ENCODE results near the gene LRG1. TPM values are rescaled to one million over a fixed set of nuclear protein-coding genes. Genes with fewer than 3 reads are reported as not detected.

LRG1 gene
- total and polyA plus RNA-seq, 2 of the 13 experiments (the other 11 are each of a cell fraction or from before 2014, with no cell fraction given) = 12.0 to 39.3 TPM

- no peak for TF ChIP-seq ZNF609 (CRISPR knock-in tag; IDR thresholded peaks at IDR 0.05; ENCODE audit: borderline replicate concordance)
- no peak for TF ChIP-seq RFX1 (IDR thresholded peaks at IDR 0.05)
- no peak for TF ChIP-seq GPN1 (CRISPR knock-in tag; IDR thresholded peaks at IDR 0.05; ENCODE audit: borderline replicate concordance)
These were observed 45.0 kb upstream of the LRG1 start (continued) for GRCh38 chr19:4584670-4585460.

GRCh38 chr19:4583961-4584669 is 44.3 kb upstream of the LRG1 start:
- peak; percentile 97 for DNase-seq (ENCODE audit: low spot score)
- ChIA-PET POLR2A (interaction anchor here (1.4 to 2.4 kb wide), 2 partner anchors 37 to 39 kb away, joined by 3 to 9 read pairs; no protein-coding TSS in a partner anchor), CTCF (ENCODE audit: low intra/inter-chr PET ratio, low total read pairs) (no interaction called here)
- WGBS (ENCODE audit: low lambda C conversion rate) = no CpG with 5 or more reads among the region's 49 CpGs
- Histone ChIP-seq H2AFZ (ENCODE audit: low read length) (no peak overlapping the region), H3K4me3 (replicated peaks in 1 of 3; ENCODE audit: insufficient read depth in 1 of 3, low read depth in 2 of 3, low read length in 3 of 3) (peak overlapping the region; percentile 68 to 85 (median 68)), H3K79me2 (ENCODE audit: insufficient read depth, low read length) (peaks cover 21% of the 10 kb centered on the region), H3K9me3 (ENCODE audit: low read length) (no peaks in the 10 kb centered on the region), H3K36me3 (replicated peaks in 1 of 2; ENCODE audit: control insufficient read depth in 1 of 2, insufficient read depth in 2 of 2, low read length in 2 of 2) (peaks cover 0 to under 1% of the 10 kb centered on the region in 2 experiments; a peak in 1 of 5 replicates), H3K27me3 (ENCODE audit: control insufficient read depth in 1 of 2, insufficient read depth in 2 of 2, low read length in 2 of 2) (no peaks in the 10 kb centered on the region), H3K4me1 (ENCODE audit: insufficient read depth, low read length) (peaks cover 82% of the 10 kb centered on the region), H3K4me2 (ENCODE audit: low read depth, low read length) (peak overlapping the region; percentile 85), H4K20me1 (ENCODE audit: insufficient read depth, low read length) (peaks cover 11% of the 10 kb centered on the region; the same call in 1 of the 2 replicates), H3K9ac (ENCODE audit: insufficient read depth, low read depth, low read length) (peak overlapping the region; percentile 70), H3K27ac (ENCODE audit: extremely low read length, insufficient read depth, low read length) (peak overlapping the region; percentile 97)
- intact Hi-C loops (cut with micrococcal nuclease; ENCODE audit: unreplicated experiment) (no loop called here), in situ Hi-C loops (cut with HindIII; ENCODE audit: extremely low pct_ligation_motif_present, low pct_unique_long_range_greater_than_20kb) (no loop called here)
- FAIRE-seq = peak; percentile 96
- ATAC-seq = peak; percentile 89
- no TSS peak for BruUV-seq (replicated peaks)
- TF ChIP-seq TOPORS (CRISPR knock-in tag; IDR thresholded peaks at IDR 0.05) = no peak
- TF ChIP-seq FOXJ3 (CRISPR knock-in tag; IDR thresholded peaks at IDR 0.05; ENCODE audit: borderline replicate concordance) = peak; percentile 45; the same call in 1 of the 2 replicates
- no peak for TF ChIP-seq ATRX (CRISPR knock-in tag; IDR thresholded peaks at IDR 0.05; ENCODE audit: borderline replicate concordance)
- TF ChIP-seq ZNF468 (CRISPR knock-in tag; IDR thresholded peaks at IDR 0.05) = 0 out of 2 replicates have a peak, but pooled peaks have one; percentile 26
- no peak for TF ChIP-seq SIX1 (CRISPR knock-in tag; IDR thresholded peaks at IDR 0.05; ENCODE audit: borderline replicate concordance)
- TF ChIP-seq MED1 (CRISPR knock-in tag; IDR thresholded peaks at IDR 0.05) = peak; percentile 89
- no peak for TF ChIP-seq XBP1 (CRISPR knock-in tag; IDR thresholded peaks at IDR 0.05)
- TF ChIP-seq RARG (CRISPR knock-in tag; IDR thresholded peaks at IDR 0.05; ENCODE audit: low read depth) = no peak
- no peak for TF ChIP-seq BORCS8-MEF2B (CRISPR knock-in tag; IDR thresholded peaks at IDR 0.05)
- peak; percentile 24 for TF ChIP-seq RBM39 (IDR thresholded peaks at IDR 0.05; ENCODE audit: low read depth, low read length, poor library complexity, severe bottlenecking)
- TF ChIP-seq ZNF562 (CRISPR knock-in tag; IDR thresholded peaks at IDR 0.05; ENCODE audit: borderline replicate concordance) = no peak
- peak; percentile 85 for TF ChIP-seq PITX1 (CRISPR knock-in tag; IDR thresholded peaks at IDR 0.05)
